Measurements from ENCODE around the gene PTBP2. TPM values are rescaled to one million over a fixed set of nuclear protein-coding genes. Genes with fewer than 3 reads are reported as not detected.

Gene PTBP2
- total RNA-seq, 1 donor from 2014 or later = 61.5 TPM

DNA sequence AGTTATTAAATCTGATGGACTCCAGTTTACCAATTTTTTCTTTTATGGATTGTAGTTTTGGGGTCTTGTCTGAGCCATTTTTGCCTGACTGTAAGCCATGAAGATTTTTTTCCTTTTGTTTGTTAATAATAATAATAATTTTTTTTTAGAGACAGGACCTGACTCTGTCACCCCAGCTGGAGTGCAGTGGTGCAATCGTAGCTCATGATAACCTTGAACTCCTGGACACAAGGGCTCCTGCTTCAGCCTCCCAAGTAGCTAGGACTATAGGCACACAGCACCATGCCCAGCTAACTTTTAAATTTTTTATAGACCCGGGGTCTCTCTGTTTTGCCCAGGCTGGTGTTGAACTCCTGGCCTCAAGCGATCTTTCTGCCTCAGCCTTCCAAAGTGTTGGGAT lies 6.3 kb downstream of the PTBP2 start:
- Mint-ChIP-seq H3K9me3 (peaks cover 7% of the 10 kb centered on the region), H3K27ac (no peak overlapping the region), H3K4me3 (no peak overlapping the region), H3K4me1 (peaks cover 33% of the 10 kb centered on the region), H3K27me3 (ENCODE audit: low read depth) (no peaks in the 10 kb centered on the region), H3K36me3 (peaks cover 39% of the 10 kb centered on the region)
- no peak for DNase-seq (ENCODE audit: low spot score in 2 of 2, unreplicated experiment in 2 of 2)
- TF ChIP-seq, protein P1, sequence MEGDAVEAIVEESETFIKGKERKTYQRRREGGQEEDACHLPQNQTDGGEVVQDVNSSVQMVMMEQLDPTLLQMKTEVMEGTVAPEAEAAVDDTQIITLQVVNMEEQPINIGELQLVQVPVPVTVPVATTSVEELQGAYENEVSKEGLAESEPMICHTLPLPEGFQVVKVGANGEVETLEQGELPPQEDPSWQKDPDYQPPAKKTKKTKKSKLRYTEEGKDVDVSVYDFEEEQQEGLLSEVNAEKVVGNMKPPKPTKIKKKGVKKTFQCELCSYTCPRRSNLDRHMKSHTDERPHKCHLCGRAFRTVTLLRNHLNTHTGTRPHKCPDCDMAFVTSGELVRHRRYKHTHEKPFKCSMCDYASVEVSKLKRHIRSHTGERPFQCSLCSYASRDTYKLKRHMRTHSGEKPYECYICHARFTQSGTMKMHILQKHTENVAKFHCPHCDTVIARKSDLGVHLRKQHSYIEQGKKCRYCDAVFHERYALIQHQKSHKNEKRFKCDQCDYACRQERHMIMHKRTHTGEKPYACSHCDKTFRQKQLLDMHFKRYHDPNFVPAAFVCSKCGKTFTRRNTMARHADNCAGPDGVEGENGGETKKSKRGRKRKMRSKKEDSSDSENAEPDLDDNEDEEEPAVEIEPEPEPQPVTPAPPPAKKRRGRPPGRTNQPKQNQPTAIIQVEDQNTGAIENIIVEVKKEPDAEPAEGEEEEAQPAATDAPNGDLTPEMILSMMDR (IDR thresholded peaks at IDR 0.05; ENCODE audit: unreplicated experiment) = no peak

DNA sequence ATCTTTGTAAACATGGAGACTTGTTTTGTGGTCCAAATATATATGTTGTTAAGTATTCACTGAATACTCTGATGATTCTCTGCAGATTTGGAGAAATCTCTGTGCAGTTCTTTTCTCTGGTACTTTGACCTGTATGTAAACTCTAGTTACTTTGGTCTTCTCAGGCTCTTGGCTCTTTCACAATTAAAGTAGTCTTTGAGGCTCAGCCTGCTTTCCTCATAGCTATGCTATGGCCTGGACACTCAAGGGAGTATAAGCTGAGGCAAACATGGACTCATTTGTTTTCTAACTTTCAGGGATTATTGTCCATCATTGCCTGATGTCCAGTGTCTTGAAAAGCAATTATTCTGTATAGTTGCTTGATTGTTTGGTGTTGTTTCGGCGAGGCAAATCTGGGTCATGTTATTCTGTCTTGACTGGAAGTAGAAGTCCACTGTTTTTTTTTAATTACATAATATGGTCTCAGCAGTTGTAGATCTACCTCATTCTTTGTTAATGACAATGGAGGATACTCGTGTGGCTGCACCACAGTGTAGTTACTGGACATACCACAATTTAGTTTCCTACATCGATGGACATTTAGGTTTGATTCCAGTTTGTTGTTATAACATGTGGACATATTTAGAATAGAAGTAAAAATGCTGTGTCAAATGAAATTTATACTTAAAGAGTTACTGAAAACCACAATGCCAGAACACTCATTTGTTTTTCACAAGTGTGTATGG lies 9.2 kb downstream of the PTBP2 start:
- no peak for DNase-seq (ENCODE audit: low spot score in 2 of 2, unreplicated experiment in 2 of 2)
- TF ChIP-seq, protein P1 (IDR thresholded peaks at IDR 0.05; ENCODE audit: unreplicated experiment) = no peak
- Mint-ChIP-seq H3K9me3 (peaks cover 10% of the 10 kb centered on the region), H3K27ac (no peak overlapping the region), H3K4me1 (peaks cover 19% of the 10 kb centered on the region), H3K36me3 (peaks cover 52% of the 10 kb centered on the region), H3K27me3 (ENCODE audit: low read depth) (no peaks in the 10 kb centered on the region), H3K4me3 (no peak overlapping the region)

DNA sequence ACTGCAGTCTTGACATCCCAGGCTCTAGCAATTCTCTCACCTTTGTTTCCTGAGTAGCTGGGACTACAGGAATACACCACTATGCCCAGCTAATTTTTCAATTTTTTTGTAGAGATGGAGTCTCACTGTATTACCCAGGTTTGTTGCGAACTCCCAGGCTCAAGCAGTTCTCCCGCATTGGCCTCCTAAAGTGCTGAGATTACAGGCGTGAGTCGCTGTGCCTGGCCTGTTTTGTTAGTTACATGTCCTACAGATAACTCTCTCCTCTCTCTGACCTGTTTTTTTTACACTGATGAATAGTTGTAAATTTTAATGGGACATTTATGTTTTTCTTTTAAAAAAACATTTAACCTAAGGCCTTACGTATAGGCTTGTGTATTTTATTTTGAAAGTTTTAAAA lies 19.8 kb downstream of the PTBP2 start:
- Mint-ChIP-seq H3K9me3 (peaks cover 2% of the 10 kb centered on the region), H3K27me3 (ENCODE audit: low read depth) (no peaks in the 10 kb centered on the region), H3K4me3 (no peak overlapping the region), H3K36me3 (peaks cover 17% of the 10 kb centered on the region), H3K4me1 (peaks cover 16% of the 10 kb centered on the region), H3K27ac (peak overlapping the region; percentile 85)
- DNase-seq (ENCODE audit: low spot score in 2 of 2, unreplicated experiment in 2 of 2) = no peak
- TF ChIP-seq, protein P1 (IDR thresholded peaks at IDR 0.05; ENCODE audit: unreplicated experiment) = no peak

DNA sequence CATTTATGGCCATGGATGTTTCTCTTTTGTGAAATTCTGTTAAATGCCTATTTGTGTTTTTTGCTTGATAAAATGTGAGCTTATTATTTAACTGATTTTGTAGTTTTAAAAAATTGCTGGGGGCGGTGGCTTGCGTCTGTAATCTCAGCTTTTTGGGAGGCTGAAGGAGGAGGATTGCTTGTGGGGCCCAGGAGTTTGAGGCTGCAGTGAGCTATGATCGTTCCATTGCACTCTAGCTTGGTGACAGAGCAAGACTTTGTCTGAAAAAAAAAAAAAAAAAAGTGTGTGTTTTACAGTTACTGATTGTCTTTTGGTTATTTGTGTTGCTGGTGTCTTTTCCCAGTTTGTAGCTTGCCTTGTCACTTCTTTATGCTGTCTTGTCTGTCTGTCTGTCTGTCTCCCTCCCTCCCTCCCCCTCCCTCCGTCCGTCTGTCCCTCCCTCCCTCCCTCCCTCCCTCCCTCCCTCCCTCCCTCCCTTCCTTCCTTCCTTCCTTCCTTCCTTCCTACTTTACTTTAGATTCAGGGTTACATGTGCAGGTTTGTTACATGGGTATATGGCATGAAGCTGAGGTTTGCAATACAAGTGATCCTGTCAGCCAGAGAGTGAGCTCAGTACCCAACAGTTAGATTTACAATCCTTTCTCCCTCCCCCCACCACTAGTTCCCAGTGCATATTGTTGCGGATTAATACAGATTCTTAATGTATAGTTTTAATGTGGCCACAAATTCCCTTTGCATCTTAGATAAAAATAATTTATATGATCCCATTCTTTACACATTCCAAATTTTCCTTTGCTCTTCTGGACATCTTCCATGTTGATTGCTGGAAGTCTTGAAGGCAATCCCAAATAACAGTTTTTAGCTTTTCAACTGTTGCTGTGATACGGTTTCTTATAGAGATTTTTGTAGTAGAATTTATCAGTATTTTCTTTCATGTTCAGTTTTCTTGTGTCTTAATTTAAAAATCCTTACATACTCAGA lies 25.1 kb downstream of the PTBP2 start:
- Mint-ChIP-seq H3K27ac (peak overlapping the region; percentile 53), H3K9me3 (no peaks in the 10 kb centered on the region), H3K36me3 (peaks cover 11% of the 10 kb centered on the region), H3K4me1 (peaks cover 16% of the 10 kb centered on the region), H3K4me3 (no peak overlapping the region), H3K27me3 (ENCODE audit: low read depth) (no peaks in the 10 kb centered on the region)
- no peak for DNase-seq (ENCODE audit: low spot score in 2 of 2, unreplicated experiment in 2 of 2)
- TF ChIP-seq, protein P1 (IDR thresholded peaks at IDR 0.05; ENCODE audit: unreplicated experiment) = no peak

DNA sequence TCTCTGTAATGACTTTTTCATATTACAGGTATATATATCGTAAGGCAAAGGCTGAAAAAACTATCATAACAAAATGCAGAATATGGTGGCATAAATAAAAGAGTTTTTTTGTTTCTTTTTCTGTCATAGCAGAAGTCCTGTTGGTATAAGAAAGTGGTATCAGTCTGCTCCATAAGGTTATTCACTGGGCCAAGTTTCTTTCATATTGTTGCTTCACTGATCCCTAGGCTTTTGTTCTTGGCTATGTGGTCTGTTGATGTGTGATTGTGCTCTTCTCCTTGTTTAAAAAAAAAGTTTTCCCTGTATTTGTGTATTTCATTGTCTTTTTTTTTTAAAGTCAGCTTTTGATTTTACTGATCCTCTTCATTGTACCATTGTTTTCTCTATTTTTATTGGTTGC lies 26.0 kb downstream of the PTBP2 start:
- DNase-seq (ENCODE audit: low spot score in 2 of 2, unreplicated experiment in 2 of 2) = no peak
- Mint-ChIP-seq H3K27ac (no peak overlapping the region), H3K27me3 (ENCODE audit: low read depth) (no peaks in the 10 kb centered on the region), H3K4me1 (peaks cover 11% of the 10 kb centered on the region), H3K36me3 (peaks cover 19% of the 10 kb centered on the region), H3K9me3 (no peaks in the 10 kb centered on the region), H3K4me3 (no peak overlapping the region)
- TF ChIP-seq, protein P1 (IDR thresholded peaks at IDR 0.05; ENCODE audit: unreplicated experiment) = no peak
